WTC11 (cell line): Measurements from ENCODE around the gene ARHGEF12. TPM values are rescaled to one million over a fixed set of nuclear protein-coding genes. Genes with fewer than 3 reads are reported as not detected.

ENCODE experiments used
- ATAC-seq: fragments of 200-7000 bp; cut with Tn5 transposase; 2 replicates; pipeline ENCODE4 v1.10.0; 2021; ENCODE audit warnings: mild to moderate bottlenecking, moderate library complexity
- CTCF ChIA-PET: fragments of 300-600 bp; sonication (Branson Sonifier 250); formaldehyde crosslinking; loops from one replicate; lab custom pipeline; 2021; ENCODE audit warnings: antibody characterized with exemption; lab: Charles Lee
- POLR2A ChIA-PET: fragments of 350-600 bp; sonication (Branson Sonifier 250); formaldehyde crosslinking; loops from one replicate; lab custom pipeline; 2021; ENCODE audit warnings: antibody characterized with exemption; lab: Charles Lee
- DNase-seq: peaks from one replicate; pipeline ENCODE4 v3.0.0; 2021; ENCODE audit warnings: low spot score
- H3K27ac Mint-ChIP-seq: 2 replicates; pipeline ENCODE4 v1.8.0; 2021; ENCODE audit warnings: mixed read lengths
- H3K27me3 Mint-ChIP-seq: 2 replicates; pipeline ENCODE4 v1.8.0; 2021; ENCODE audit warnings: low read depth, mild to moderate bottlenecking, moderate library complexity, mixed read lengths
- H3K36me3 Mint-ChIP-seq: 2 replicates; pipeline ENCODE4 v1.8.0; 2021; ENCODE audit warnings: mixed read lengths
- H3K4me1 Mint-ChIP-seq: 2 replicates; pipeline ENCODE4 v1.8.0; 2022; ENCODE audit warnings: mixed read lengths
- H3K4me3 Mint-ChIP-seq: 2 replicates; pipeline ENCODE4 v1.8.0; 2021; ENCODE audit warnings: mild to moderate bottlenecking, moderate library complexity, mixed read lengths
- H3K9me3 Mint-ChIP-seq: 2 replicates; pipeline ENCODE4 v1.8.0; 2021; ENCODE audit warnings: mixed read lengths
- ATF1 ChIP-seq: sonication (generic); formaldehyde crosslinking; IDR thresholded peaks from 2 replicates; pipeline ENCODE4 v1.8.1; 2023; ENCODE audit warnings: mild to moderate bottlenecking, moderate library complexity, missing genetic modification reagents
- ATF3 ChIP-seq: sonication (generic); formaldehyde crosslinking; conservative IDR thresholded peaks from 2 replicates; pipeline ENCODE4 v1.8.1; 2022; ENCODE audit warnings: mild to moderate bottlenecking, missing genetic modification reagents
- CDX4 ChIP-seq: fragments of 250-450 bp; sonication (Bioruptor Pico); IDR thresholded peaks from 2 replicates; pipeline ENCODE4 v1.9.0; 2021; ENCODE audit warnings: moderate library complexity, mild to moderate bottlenecking, inconsistent platforms, borderline replicate concordance
- ETV6 ChIP-seq: sonication (generic); formaldehyde crosslinking; IDR thresholded peaks from 2 replicates; pipeline ENCODE4 v1.8.1; 2022; ENCODE audit warnings: mild to moderate bottlenecking, missing genetic modification reagents
- FOXJ3 ChIP-seq: sonication (generic); formaldehyde crosslinking; IDR thresholded peaks from 2 replicates; pipeline ENCODE4 v1.9.0; 2021; ENCODE audit warnings: missing genetic modification reagents, mild to moderate bottlenecking, borderline replicate concordance
- GTF2I ChIP-seq: fragments of 250-450 bp; sonication (Bioruptor Pico); conservative IDR thresholded peaks from 2 replicates; pipeline ENCODE4 v1.4.0; 2021; ENCODE audit warnings: mild to moderate bottlenecking
- KAT7 ChIP-seq: sonication (generic); formaldehyde crosslinking; IDR thresholded peaks from 2 replicates; pipeline ENCODE4 v1.8.1; 2023; ENCODE audit warnings: missing genetic modification reagents, mild to moderate bottlenecking, borderline replicate concordance
- MXD4 ChIP-seq: fragments of 250-450 bp; sonication (Bioruptor Pico); IDR thresholded peaks from 2 replicates; pipeline ENCODE4 v1.8.0; 2021; ENCODE audit warnings: mild to moderate bottlenecking, moderate library complexity, borderline replicate concordance
- MYBL2 ChIP-seq: sonication (generic); formaldehyde crosslinking; IDR thresholded peaks from 2 replicates; pipeline ENCODE4 v1.8.1; 2023; ENCODE audit warnings: mild to moderate bottlenecking, moderate library complexity, missing genetic modification reagents
- PRRX2 ChIP-seq: fragments of 250-450 bp; sonication (Bioruptor Pico); IDR thresholded peaks from 2 replicates; pipeline ENCODE4 v1.8.0; 2021; ENCODE audit warnings: mild to moderate bottlenecking
- ZMAT4 ChIP-seq: fragments of 250-450 bp; sonication (Bioruptor Pico); IDR thresholded peaks from 2 replicates; pipeline ENCODE4 v1.9.0; 2021; ENCODE audit warnings: mild to moderate bottlenecking
- ZNF219 ChIP-seq: sonication (generic); formaldehyde crosslinking; IDR thresholded peaks from 2 replicates; pipeline ENCODE4 v1.8.0; 2023; ENCODE audit warnings: missing genetic modification reagents, mild to moderate bottlenecking, borderline replicate concordance
- ZNF396 ChIP-seq: fragments of 250-450 bp; sonication (Bioruptor Pico); IDR thresholded peaks from 2 replicates; pipeline ENCODE4 v1.8.0; 2021; ENCODE audit warnings: mild to moderate bottlenecking, moderate library complexity, borderline replicate concordance
- ZNF416 ChIP-seq: fragments of 250-450 bp; sonication (Bioruptor Pico); IDR thresholded peaks from 2 replicates; pipeline ENCODE4 v1.9.0; 2021; ENCODE audit warnings: mild to moderate bottlenecking, inconsistent platforms
- ZNF532 ChIP-seq: fragments of 250-450 bp; sonication (Bioruptor Pico); IDR thresholded peaks from 2 replicates; pipeline ENCODE4 v1.9.0; 2021; ENCODE audit warnings: mild to moderate bottlenecking, borderline replicate concordance
- total RNA-seq: library from RNA; stranded (reverse); gene quantifications from 3 replicates; pipeline ENCODE4 v1.2.3, GENCODE V29; 2021
- TF ChIP-seq, protein P1 (sequence below): sonication (generic); formaldehyde crosslinking; IDR thresholded peaks from 2 replicates; pipeline ENCODE4 v1.8.0; 2022; ENCODE audit warnings: mild to moderate bottlenecking, missing genetic modification reagents
- TF ChIP-seq, protein P2 (sequence below): sonication (generic); formaldehyde crosslinking; IDR thresholded peaks from 2 replicates; pipeline ENCODE4 v1.8.1; 2023; ENCODE audit warnings: mild to moderate bottlenecking, missing genetic modification reagents, moderate library complexity
- TF ChIP-seq, protein P3 (sequence below): sonication (generic); formaldehyde crosslinking; IDR thresholded peaks from 2 replicates; pipeline ENCODE4 v1.8.0; 2022; ENCODE audit warnings: mild to moderate bottlenecking, missing genetic modification reagents

ARHGEF12 gene
- total RNA-seq, 1 experiment from 2014 or later = 35.8 TPM

GRCh38 chr11:120390585-120390922 lies 54.3 kb downstream of the ARHGEF12 start:
- POLR2A ChIA-PET = no interaction called here
- no peaks in the 10 kb centered on the region for H3K27me3 Mint-ChIP-seq
- CTCF ChIA-PET = interaction anchor here (1.3 to 1.6 kb wide), 5 partner anchors 14 to 294 kb away, joined by 3 to 7 read pairs (median 4); partner anchors contain the start of gene ARHGEF12
- DNase-seq = no peak
- TF ChIP-seq PRRX2 (CRISPR knock-in tag) (no peak), KAT7 (CRISPR knock-in tag) (no peak), FOXJ3 (CRISPR knock-in tag) (no peak), GTF2I (CRISPR knock-in tag) (no peak), ZNF416 (no peak), ETV6 (no peak), ZNF396 (CRISPR knock-in tag) (no peak), ZMAT4 (CRISPR knock-in tag) (no peak)
- TF ChIP-seq, protein P1, sequence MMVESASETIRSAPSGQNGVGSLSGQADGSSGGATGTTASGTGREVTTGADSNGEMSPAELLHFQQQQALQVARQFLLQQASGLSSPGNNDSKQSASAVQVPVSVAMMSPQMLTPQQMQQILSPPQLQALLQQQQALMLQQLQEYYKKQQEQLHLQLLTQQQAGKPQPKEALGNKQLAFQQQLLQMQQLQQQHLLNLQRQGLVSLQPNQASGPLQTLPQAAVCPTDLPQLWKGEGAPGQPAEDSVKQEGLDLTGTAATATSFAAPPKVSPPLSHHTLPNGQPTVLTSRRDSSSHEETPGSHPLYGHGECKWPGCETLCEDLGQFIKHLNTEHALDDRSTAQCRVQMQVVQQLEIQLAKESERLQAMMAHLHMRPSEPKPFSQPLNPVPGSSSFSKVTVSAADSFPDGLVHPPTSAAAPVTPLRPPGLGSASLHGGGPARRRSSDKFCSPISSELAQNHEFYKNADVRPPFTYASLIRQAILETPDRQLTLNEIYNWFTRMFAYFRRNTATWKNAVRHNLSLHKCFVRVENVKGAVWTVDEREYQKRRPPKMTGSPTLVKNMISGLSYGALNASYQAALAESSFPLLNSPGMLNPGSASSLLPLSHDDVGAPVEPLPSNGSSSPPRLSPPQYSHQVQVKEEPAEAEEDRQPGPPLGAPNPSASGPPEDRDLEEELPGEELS (CRISPR knock-in tag) = no peak
- H3K4me1 Mint-ChIP-seq = peaks cover 30% of the 10 kb centered on the region
- H3K9me3 Mint-ChIP-seq = peaks cover 20% of the 10 kb centered on the region
- H3K36me3 Mint-ChIP-seq = peaks cover 13% of the 10 kb centered on the region
- no peak for ATAC-seq
- H3K27ac Mint-ChIP-seq = no peak overlapping the region
- no peak overlapping the region for H3K4me3 Mint-ChIP-seq

- no peak for TF ChIP-seq MXD4 (CRISPR knock-in tag)
- no peak for TF ChIP-seq ZNF396 (CRISPR knock-in tag)
- no peak for TF ChIP-seq ZNF532
- TF ChIP-seq, protein P2, sequence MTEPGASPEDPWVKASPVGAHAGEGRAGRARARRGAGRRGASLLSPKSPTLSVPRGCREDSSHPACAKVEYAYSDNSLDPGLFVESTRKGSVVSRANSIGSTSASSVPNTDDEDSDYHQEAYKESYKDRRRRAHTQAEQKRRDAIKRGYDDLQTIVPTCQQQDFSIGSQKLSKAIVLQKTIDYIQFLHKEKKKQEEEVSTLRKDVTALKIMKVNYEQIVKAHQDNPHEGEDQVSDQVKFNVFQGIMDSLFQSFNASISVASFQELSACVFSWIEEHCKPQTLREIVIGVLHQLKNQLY (CRISPR knock-in tag) = no peak
- TF ChIP-seq MYBL2 = no peak
- TF ChIP-seq FOXJ3 (CRISPR knock-in tag) = no peak
- TF ChIP-seq CDX4 (CRISPR knock-in tag) = no peak
- peaks cover 24% of the 10 kb centered on the region for H3K4me1 Mint-ChIP-seq
- H3K27me3 Mint-ChIP-seq = no peaks in the 10 kb centered on the region
- H3K36me3 Mint-ChIP-seq = peaks cover 15% of the 10 kb centered on the region
- peak overlapping the region; percentile 83; the same call in 1 of the 2 replicates for H3K27ac Mint-ChIP-seq
- ChIA-PET CTCF (interaction anchor here (1.3 to 1.6 kb wide), 5 partner anchors 13 to 294 kb away, joined by 3 to 7 read pairs (median 4); partner anchors contain the start of gene ARHGEF12), POLR2A (no interaction called here)
- ATAC-seq (peak; percentile 70), DNase-seq (no peak)
- peaks cover 27% of the 10 kb centered on the region for H3K9me3 Mint-ChIP-seq
- H3K4me3 Mint-ChIP-seq = no peak overlapping the region
Observed at GRCh38 chr11:120391292-120391691, 55.1 kb downstream of the ARHGEF12 start.

GRCh38 chr11:120391854-120392253 lies 55.6 kb downstream of the ARHGEF12 start:
- Mint-ChIP-seq H3K27me3 (no peaks in the 10 kb centered on the region), H3K9me3 (peaks cover 27% of the 10 kb centered on the region), H3K4me3 (no peak overlapping the region), H3K4me1 (peaks cover 19% of the 10 kb centered on the region), H3K36me3 (peaks cover 15% of the 10 kb centered on the region), H3K27ac (no peak overlapping the region)
- DNase-seq (no peak), ATAC-seq (no peak)
- POLR2A ChIA-PET = no interaction called here
- CTCF ChIA-PET = interaction anchor here (0.7 to 1.6 kb wide), 3 partner anchors 12 to 223 kb away, joined by 3 to 4 read pairs (median 4); no protein-coding TSS in a partner anchor
- TF ChIP-seq ZNF532 (no peak), ATF1 (CRISPR knock-in tag) (no peak), ZNF396 (CRISPR knock-in tag) (no peak), ATF3 (CRISPR knock-in tag) (no peak), ZNF219 (CRISPR knock-in tag) (no peak)
- TF ChIP-seq, protein P3, sequence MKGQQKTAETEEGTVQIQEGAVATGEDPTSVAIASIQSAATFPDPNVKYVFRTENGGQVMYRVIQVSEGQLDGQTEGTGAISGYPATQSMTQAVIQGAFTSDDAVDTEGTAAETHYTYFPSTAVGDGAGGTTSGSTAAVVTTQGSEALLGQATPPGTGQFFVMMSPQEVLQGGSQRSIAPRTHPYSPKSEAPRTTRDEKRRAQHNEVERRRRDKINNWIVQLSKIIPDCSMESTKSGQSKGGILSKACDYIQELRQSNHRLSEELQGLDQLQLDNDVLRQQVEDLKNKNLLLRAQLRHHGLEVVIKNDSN = no peak
